Measurements from ENCODE around the gene PDE1C.

PDE1C gene

GRCh38 chr7:31922848-31923247 lies 147.4 kb downstream of the PDE1C start:
- H2BK12ac ChIP-seq (ENCODE audit: low read length in 2 of 2): no peak overlapping the region
- H2BK120ac ChIP-seq (ENCODE audit: low read depth, low read length): no peak overlapping the region
- no peak overlapping the region for H3K4me3 ChIP-seq (ENCODE audit: insufficient read depth in 1 of 2, low read depth in 1 of 2, low read length in 2 of 2)
- no peak overlapping the region for H2BK5ac ChIP-seq (ENCODE audit: low read depth, low read length, poor library complexity, severe bottlenecking)
- no peaks in the 10 kb centered on the region for H3K27me3 ChIP-seq (ENCODE audit: control insufficient read depth in 1 of 2, insufficient read depth in 1 of 2, low read length in 2 of 2)
- no peak overlapping the region for H2AFZ ChIP-seq (ENCODE audit: low read depth, low read length)
- 88% methylated on average over 2 of the region's 2 CpGs for WGBS
- H3K79me1 ChIP-seq (replicated peaks; ENCODE audit: low read length, poor library complexity, severe bottlenecking): peaks cover 25% of the 10 kb centered on the region
- H3K36me3 ChIP-seq (ENCODE audit: control insufficient read depth in 1 of 2, insufficient read depth in 2 of 2, low read depth in 1 of 2, low read length in 2 of 2): no peaks in the 10 kb centered on the region
- no peak overlapping the region for H3K18ac ChIP-seq (ENCODE audit: low read depth in 1 of 2, low read length in 2 of 2)
- H3K4me1 ChIP-seq (ENCODE audit: control insufficient read depth, insufficient read depth, low read depth, low read length): peaks cover 10% of the 10 kb centered on the region
- no peak overlapping the region for H4K8ac ChIP-seq (ENCODE audit: low read length)
- H4K91ac ChIP-seq (ENCODE audit: low read length): no peak overlapping the region
- H2AK5ac ChIP-seq (ENCODE audit: low read length, severe bottlenecking): no peak overlapping the region
- H2BK15ac ChIP-seq (ENCODE audit: low read depth, poor library complexity, severe bottlenecking): no peak overlapping the region
- no peak overlapping the region for H3K9ac ChIP-seq (ENCODE audit: low read length)
- no peak overlapping the region for H3K14ac ChIP-seq (ENCODE audit: low read length in 2 of 2)
- H3K23ac ChIP-seq (ENCODE audit: low read length in 2 of 2): no peak overlapping the region
- H3K9me3 ChIP-seq (ENCODE audit: control insufficient read depth, low read length): no peaks in the 10 kb centered on the region
- H3K27ac ChIP-seq (ENCODE audit: low read length, poor library complexity, severe bottlenecking): no peak overlapping the region
- no peak for DNase-seq
- no peak overlapping the region for H3K4ac ChIP-seq (ENCODE audit: low read depth in 1 of 2, low read length in 2 of 2)
- H3K4me2 ChIP-seq (ENCODE audit: low read length, poor library complexity, severe bottlenecking): no peak overlapping the region

- no peak overlapping the region for H3K4me2 ChIP-seq (ENCODE audit: low read length, poor library complexity, severe bottlenecking)
- H4K91ac ChIP-seq (ENCODE audit: low read length): no peak overlapping the region
- no peak overlapping the region for H3K4me3 ChIP-seq (ENCODE audit: insufficient read depth in 1 of 2, low read depth in 1 of 2, low read length in 2 of 2)
- no peak overlapping the region for H3K23ac ChIP-seq (ENCODE audit: low read length in 2 of 2)
- no peak overlapping the region for H3K18ac ChIP-seq (ENCODE audit: low read depth in 1 of 2, low read length in 2 of 2)
- H2BK15ac ChIP-seq (ENCODE audit: low read depth, poor library complexity, severe bottlenecking): no peak overlapping the region
- H2AFZ ChIP-seq (ENCODE audit: low read depth, low read length): no peak overlapping the region
- H2BK12ac ChIP-seq (ENCODE audit: low read length in 2 of 2): no peak overlapping the region
- no peaks in the 10 kb centered on the region for H3K36me3 ChIP-seq (ENCODE audit: control insufficient read depth in 1 of 2, insufficient read depth in 2 of 2, low read depth in 1 of 2, low read length in 2 of 2)
- no peak overlapping the region for H3K9ac ChIP-seq (ENCODE audit: low read length)
- no peak overlapping the region for H3K27ac ChIP-seq (ENCODE audit: low read length, poor library complexity, severe bottlenecking)
- 100% methylated on average over 3 of the region's 3 CpGs for WGBS
- no peak overlapping the region for H3K14ac ChIP-seq (ENCODE audit: low read length in 2 of 2)
- H3K4me1 ChIP-seq (ENCODE audit: control insufficient read depth, insufficient read depth, low read depth, low read length): peaks cover 7% of the 10 kb centered on the region
- H3K27me3 ChIP-seq (ENCODE audit: control insufficient read depth in 1 of 2, insufficient read depth in 1 of 2, low read length in 2 of 2): no peaks in the 10 kb centered on the region
- peaks cover 19% of the 10 kb centered on the region for H3K79me1 ChIP-seq (replicated peaks; ENCODE audit: low read length, poor library complexity, severe bottlenecking)
- H3K9me3 ChIP-seq (ENCODE audit: control insufficient read depth, low read length): no peaks in the 10 kb centered on the region
- no peak for DNase-seq
- H2AK5ac ChIP-seq (ENCODE audit: low read length, severe bottlenecking): no peak overlapping the region
- no peak overlapping the region for H2BK5ac ChIP-seq (ENCODE audit: low read depth, low read length, poor library complexity, severe bottlenecking)
- H2BK120ac ChIP-seq (ENCODE audit: low read depth, low read length): no peak overlapping the region
- H4K8ac ChIP-seq (ENCODE audit: low read length): no peak overlapping the region
- H3K4ac ChIP-seq (ENCODE audit: low read depth in 1 of 2, low read length in 2 of 2): no peak overlapping the region
Measured at GRCh38 chr7:31921047-31921446, 149.2 kb downstream of the PDE1C start.

- no peak overlapping the region for H2AK5ac ChIP-seq (ENCODE audit: low read length, severe bottlenecking)
- no peak overlapping the region for H3K27ac ChIP-seq (ENCODE audit: low read length, poor library complexity, severe bottlenecking)
- no peak overlapping the region for H2BK15ac ChIP-seq (ENCODE audit: low read depth, poor library complexity, severe bottlenecking)
- H3K9me3 ChIP-seq (ENCODE audit: control insufficient read depth, low read length): no peaks in the 10 kb centered on the region
- 85% methylated on average over 3 of the region's 3 CpGs for WGBS
- no peak overlapping the region for H2AFZ ChIP-seq (ENCODE audit: low read depth, low read length)
- no peak overlapping the region for H4K8ac ChIP-seq (ENCODE audit: low read length)
- peaks cover 7% of the 10 kb centered on the region for H3K4me1 ChIP-seq (ENCODE audit: control insufficient read depth, insufficient read depth, low read depth, low read length)
- peak overlapping the region in 1 of 2 experiments; percentile 58 for H3K14ac ChIP-seq (ENCODE audit: low read length in 2 of 2)
- no peak overlapping the region for H2BK12ac ChIP-seq (ENCODE audit: low read length in 2 of 2)
- H3K36me3 ChIP-seq (ENCODE audit: control insufficient read depth in 1 of 2, insufficient read depth in 2 of 2, low read depth in 1 of 2, low read length in 2 of 2): no peaks in the 10 kb centered on the region
- H3K9ac ChIP-seq (ENCODE audit: low read length): no peak overlapping the region
- peak overlapping the region in 1 of 2 experiments; percentile 67 for H3K23ac ChIP-seq (ENCODE audit: low read length in 2 of 2)
- no peak overlapping the region for H2BK5ac ChIP-seq (ENCODE audit: low read depth, low read length, poor library complexity, severe bottlenecking)
- peaks cover 20% of the 10 kb centered on the region for H3K79me1 ChIP-seq (replicated peaks; ENCODE audit: low read length, poor library complexity, severe bottlenecking)
- no peak for DNase-seq
- no peaks in the 10 kb centered on the region for H3K27me3 ChIP-seq (ENCODE audit: control insufficient read depth in 1 of 2, insufficient read depth in 1 of 2, low read length in 2 of 2)
- H4K91ac ChIP-seq (ENCODE audit: low read length): no peak overlapping the region
- H3K4me2 ChIP-seq (ENCODE audit: low read length, poor library complexity, severe bottlenecking): no peak overlapping the region
- H3K4ac ChIP-seq (ENCODE audit: low read depth in 1 of 2, low read length in 2 of 2): no peak overlapping the region
- H3K18ac ChIP-seq (ENCODE audit: low read depth in 1 of 2, low read length in 2 of 2): no peak overlapping the region
- no peak overlapping the region for H3K4me3 ChIP-seq (ENCODE audit: insufficient read depth in 1 of 2, low read depth in 1 of 2, low read length in 2 of 2)
- no peak overlapping the region for H2BK120ac ChIP-seq (ENCODE audit: low read depth, low read length)
Measured at GRCh38 chr7:31919678-31920369, 150.4 kb downstream of the PDE1C start.

- no peak for DNase-seq
- no peak overlapping the region for H3K4me3 ChIP-seq (ENCODE audit: insufficient read depth in 1 of 2, low read depth in 1 of 2, low read length in 2 of 2)
- H2BK12ac ChIP-seq (ENCODE audit: low read length in 2 of 2): no peak overlapping the region
- no peak overlapping the region for H2AK5ac ChIP-seq (ENCODE audit: low read length, severe bottlenecking)
- H3K14ac ChIP-seq (ENCODE audit: low read length in 2 of 2): no peak overlapping the region
- no peak overlapping the region for H2AFZ ChIP-seq (ENCODE audit: low read depth, low read length)
- H3K23ac ChIP-seq (ENCODE audit: low read length in 2 of 2): no peak overlapping the region
- H3K4me1 ChIP-seq (ENCODE audit: control insufficient read depth, insufficient read depth, low read depth, low read length): peaks cover 7% of the 10 kb centered on the region
- no peak overlapping the region for H2BK5ac ChIP-seq (ENCODE audit: low read depth, low read length, poor library complexity, severe bottlenecking)
- H3K79me1 ChIP-seq (replicated peaks; ENCODE audit: low read length, poor library complexity, severe bottlenecking): peaks cover 20% of the 10 kb centered on the region
- 81% methylated on average over 5 of the region's 7 CpGs for WGBS
- no peak overlapping the region for H3K27ac ChIP-seq (ENCODE audit: low read length, poor library complexity, severe bottlenecking)
- H3K18ac ChIP-seq (ENCODE audit: low read depth in 1 of 2, low read length in 2 of 2): no peak overlapping the region
- H3K4me2 ChIP-seq (ENCODE audit: low read length, poor library complexity, severe bottlenecking): no peak overlapping the region
- H3K4ac ChIP-seq (ENCODE audit: low read depth in 1 of 2, low read length in 2 of 2): no peak overlapping the region
- H3K9ac ChIP-seq (ENCODE audit: low read length): no peak overlapping the region
- no peak overlapping the region for H2BK120ac ChIP-seq (ENCODE audit: low read depth, low read length)
- H3K27me3 ChIP-seq (ENCODE audit: control insufficient read depth in 1 of 2, insufficient read depth in 1 of 2, low read length in 2 of 2): no peaks in the 10 kb centered on the region
- no peak overlapping the region for H2BK15ac ChIP-seq (ENCODE audit: low read depth, poor library complexity, severe bottlenecking)
- no peaks in the 10 kb centered on the region for H3K9me3 ChIP-seq (ENCODE audit: control insufficient read depth, low read length)
- no peaks in the 10 kb centered on the region for H3K36me3 ChIP-seq (ENCODE audit: control insufficient read depth in 1 of 2, insufficient read depth in 2 of 2, low read depth in 1 of 2, low read length in 2 of 2)
- H4K91ac ChIP-seq (ENCODE audit: low read length): no peak overlapping the region
- H4K8ac ChIP-seq (ENCODE audit: low read length): no peak overlapping the region
Measured at GRCh38 chr7:31918706-31919393, 151.4 kb downstream of the PDE1C start.

Data from mesenchymal stem cell (in vitro differentiated cells and primary cell).